ENCODE data around the gene TEX29. TPM values are rescaled to one million over a fixed set of nuclear protein-coding genes. Genes with fewer than 3 reads are reported as not detected.

The TEX29 gene
- total and polyA plus RNA-seq, 9 of the 15 experiments (the other 6 are each of a cell fraction or from before 2014, with no cell fraction given): 0.11 TPM; not detected in 7

GRCh38 chr13:111356795-111357194 is 36.4 kb downstream of the TEX29 start (continued):
- no peak for TF ChIP-seq CC2D1A (IDR thresholded peaks at IDR 0.05)
- TF ChIP-seq L3MBTL2 (IDR thresholded peaks at IDR 0.05): no peak
- TF ChIP-seq ZNF197 (CRISPR knock-in tag; IDR thresholded peaks at IDR 0.05; ENCODE audit: low read depth): no peak
- no peak for TF ChIP-seq CHD4 (IDR thresholded peaks at IDR 0.05; ENCODE audit: insufficient read depth, insufficient replicate concordance, low read depth, low read length, poor library complexity, severe bottlenecking)
- no peak for TF ChIP-seq STAT5A (IDR thresholded peaks at IDR 0.05; ENCODE audit: borderline replicate concordance, low read length)

- CTCF ChIA-PET (ENCODE audit: low intra/inter-chr PET ratio): no interaction called here
- no peaks in the 10 kb centered on the region for H3K9me1 ChIP-seq (ENCODE audit: control insufficient read depth, insufficient read depth, low read length)
- POLR2A ChIA-PET: no interaction called here
- H4K20me1 ChIP-seq (replicated peaks; ENCODE audit: control insufficient read depth, insufficient read depth, low read length): no peaks in the 10 kb centered on the region
- DNase-seq (ENCODE audit: extremely low read depth in 1 of 4, low spot score in 3 of 4) (no peak), ATAC-seq (no peak), FAIRE-seq (no peak)
- H3K36me3 ChIP-seq (ENCODE audit: control insufficient read depth, insufficient read depth, low read length): no peaks in the 10 kb centered on the region
- H3K9me3 ChIP-seq (replicated peaks; ENCODE audit: control insufficient read depth, insufficient read depth, low read depth, low read length): no peaks in the 10 kb centered on the region
- 3% methylated on average over 10 of the region's 11 CpGs for WGBS (ENCODE audit: insufficient coverage, low coverage, missing lambda C conversion rate)
- H3K27me3 ChIP-seq (ENCODE audit: control insufficient read depth in 2 of 2, insufficient read depth in 2 of 2, low read length in 2 of 2): peaks cover 0 to 23% of the 10 kb centered on the region in 2 experiments; a peak in 3 of 5 replicates
- in situ Hi-C loops (cut with MboI) (no loop called here), intact Hi-C loops (cut with micrococcal nuclease) (no loop called here)
- H2AFZ ChIP-seq (ENCODE audit: low read depth, low read length): no peak overlapping the region
- H3K4me1 ChIP-seq (replicated peaks in 1 of 2; ENCODE audit: control insufficient read depth in 2 of 2, insufficient read depth in 2 of 2, low read length in 2 of 2): no peaks in the 10 kb centered on the region
- H3K9ac ChIP-seq (ENCODE audit: insufficient read depth in 1 of 2, low read depth in 2 of 2, low read length in 2 of 2): no peak overlapping the region
- no peaks in the 10 kb centered on the region for H3K79me2 ChIP-seq (ENCODE audit: control insufficient read depth, insufficient read depth, low read length)
- no peak overlapping the region for H3K4me2 ChIP-seq (ENCODE audit: insufficient read depth, low read length)
- no peak overlapping the region for H3K4me3 ChIP-seq
- no peak overlapping the region for H3K27ac ChIP-seq (ENCODE audit: extremely low read depth, low read depth, low read length)
- BruUV-seq (replicated peaks): no TSS peak
- TF ChIP-seq CCNT2 (IDR thresholded peaks at IDR 0.05; ENCODE audit: borderline replicate concordance, extremely low read depth, insufficient read length, low read depth, low read length) (no peak), ZSCAN29 (IDR thresholded peaks at IDR 0.05) (no peak), ZNF134 (CRISPR knock-in tag; conservative IDR thresholded peaks at IDR 0.05) (no peak), RERE (CRISPR knock-in tag; IDR thresholded peaks at IDR 0.05; ENCODE audit: borderline replicate concordance) (no peak), PTTG1 (tag; IDR thresholded peaks at IDR 0.05; ENCODE audit: low read depth) (no peak), ZNF699 (CRISPR knock-in tag; IDR thresholded peaks at IDR 0.05; ENCODE audit: insufficient replicate concordance) (no peak), CBX8 (IDR thresholded peaks at IDR 0.05; ENCODE audit: borderline replicate concordance, extremely low read depth, low read depth, low read length, poor library complexity, severe bottlenecking) (no peak), KDM1A (IDR thresholded peaks at IDR 0.05) (no peak), MNT (conservative IDR thresholded peaks at IDR 0.05) (no peak)
Measured at GRCh38 chr13:111359237-111359915, 38.9 kb downstream of the TEX29 start.

All from K562 (cell line).